Memory B cell (primary cell): ENCODE measurements around the gene CCT6A.
A peak's percentile ranks its signal among the peaks of the same experiment; 100 is the strongest.
"Not testable (repeated sequence)": the region's sequence is repeated elsewhere in the genome, so short reads cannot be mapped to it uniquely, and the experiment has no call there.

Source experiments
- ATAC-seq: fragments of 150-1000 bp; cut with Tn5 transposase; 2 replicates; pipeline ENCODE4 v1.10.0; 2021; ENCODE audit warnings: low read depth, mild to moderate bottlenecking, moderate library complexity
- DNase-seq, 2 donors: peaks; one replicate each; pipeline ENCODE4 v3.0.0; 2022; ENCODE audit warnings: low spot score in 2 of 2
- H3K27ac Mint-ChIP-seq: one replicate; pipeline ENCODE4 v1.8.0; 2022; ENCODE audit warnings: mild to moderate bottlenecking, moderate library complexity, mixed read lengths
- H3K27me3 Mint-ChIP-seq: one replicate; pipeline ENCODE4 v1.8.0; 2022; ENCODE audit warnings: mixed read lengths
- H3K36me3 Mint-ChIP-seq: one replicate; pipeline ENCODE4 v1.8.0; 2022; ENCODE audit warnings: mild to moderate bottlenecking, mixed read lengths
- H3K4me1 Mint-ChIP-seq: one replicate; pipeline ENCODE4 v1.8.0; 2022; ENCODE audit warnings: mixed read lengths
- H3K4me3 Mint-ChIP-seq: one replicate; pipeline ENCODE4 v1.8.0; 2022; ENCODE audit warnings: mild to moderate bottlenecking, moderate library complexity, mixed read lengths
- H3K9me3 Mint-ChIP-seq: one replicate; pipeline ENCODE4 v1.8.0; 2022; ENCODE audit warnings: mixed read lengths

Gene CCT6A

GRCh38 chr7:56074371-56074791 is 22.8 kb downstream of the CCT6A start:
- Mint-ChIP-seq H3K36me3 (peaks cover 18% of the 10 kb centered on the region), H3K27ac (no peak overlapping the region), H3K9me3 (no peaks in the 10 kb centered on the region), H3K4me3 (no peak overlapping the region), H3K4me1 (peaks cover 4% of the 10 kb centered on the region), H3K27me3 (no peaks in the 10 kb centered on the region)
- peak; percentile 75 for DNase-seq
- ATAC-seq, result peak; percentile 91

GRCh38 chr7:56077681-56078080 is 26.1 kb downstream of the CCT6A start:
- no peak overlapping the region for H3K4me3 Mint-ChIP-seq
- peaks cover 17% of the 10 kb centered on the region for H3K36me3 Mint-ChIP-seq
- H3K27ac Mint-ChIP-seq, result no peak overlapping the region

DNA sequence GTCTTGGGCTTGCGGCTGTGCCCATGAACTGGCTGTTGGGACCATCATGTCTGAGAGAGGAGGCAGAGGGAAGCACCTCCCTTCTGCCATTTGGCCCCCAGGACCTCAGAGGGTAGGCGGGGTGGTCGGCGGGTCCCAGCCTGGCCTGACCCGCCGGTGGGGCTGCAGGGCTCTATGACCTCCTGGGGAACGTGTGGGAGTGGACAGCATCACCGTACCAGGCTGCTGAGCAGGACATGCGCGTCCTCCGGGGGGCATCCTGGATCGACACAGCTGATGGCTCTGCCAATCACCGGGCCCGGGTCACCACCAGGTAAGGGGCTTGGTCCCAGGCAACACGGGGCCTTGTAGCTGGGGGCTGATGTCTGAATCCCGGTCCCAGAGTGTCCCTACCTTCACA is 26.6 kb downstream of the CCT6A start:
- DNase-seq (no peak), ATAC-seq (no peak)
- Mint-ChIP-seq H3K36me3 (peaks cover 15% of the 10 kb centered on the region), H3K27me3 (no peaks in the 10 kb centered on the region), H3K4me1 (peaks cover 4% of the 10 kb centered on the region), H3K27ac (peak overlapping the region; percentile 55), H3K9me3 (no peaks in the 10 kb centered on the region), H3K4me3 (no peak overlapping the region)

More at GRCh38 chr7:56077681-56078080, 26.1 kb downstream of the CCT6A start:
- ATAC-seq (no peak), DNase-seq (no peak)
- H3K4me1 Mint-ChIP-seq, result peaks cover 4% of the 10 kb centered on the region
- H3K9me3 Mint-ChIP-seq, result no peaks in the 10 kb centered on the region
- H3K27me3 Mint-ChIP-seq, result no peaks in the 10 kb centered on the region

DNA sequence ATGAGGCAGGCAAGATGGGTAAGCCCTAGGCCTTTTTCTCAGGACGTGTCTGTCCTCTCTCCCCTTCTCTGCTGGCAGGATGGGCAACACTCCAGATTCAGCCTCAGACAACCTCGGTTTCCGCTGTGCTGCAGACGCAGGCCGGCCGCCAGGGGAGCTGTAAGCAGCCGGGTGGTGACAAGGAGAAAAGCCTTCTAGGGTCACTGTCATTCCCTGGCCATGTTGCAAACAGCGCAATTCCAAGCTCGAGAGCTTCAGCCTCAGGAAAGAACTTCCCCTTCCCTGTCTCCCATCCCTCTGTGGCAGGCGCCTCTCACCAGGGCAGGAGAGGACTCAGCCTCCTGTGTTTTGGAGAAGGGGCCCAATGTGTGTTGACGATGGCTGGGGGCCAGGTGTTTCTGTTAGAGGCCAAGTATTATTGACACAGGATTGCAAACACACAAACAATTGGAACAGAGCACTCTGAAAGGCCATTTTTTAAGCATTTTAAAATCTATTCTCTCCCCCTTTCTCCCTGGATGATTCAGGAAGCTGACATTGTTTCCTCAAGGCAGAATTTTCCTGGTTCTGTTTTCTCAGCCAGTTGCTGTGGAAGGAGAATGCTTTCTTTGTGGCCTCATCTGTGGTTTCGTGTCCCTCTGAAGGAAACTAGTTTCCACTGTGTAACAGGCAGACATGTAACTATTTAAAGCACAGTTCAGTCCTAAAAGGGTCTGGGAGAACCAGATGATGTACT is 28.1 kb downstream of the CCT6A start:
- H3K27ac Mint-ChIP-seq, result no peak overlapping the region
- no peaks in the 10 kb centered on the region for H3K9me3 Mint-ChIP-seq
- no peaks in the 10 kb centered on the region for H3K4me1 Mint-ChIP-seq
- ATAC-seq, result no peak
- H3K27me3 Mint-ChIP-seq, result no peaks in the 10 kb centered on the region
- no peak overlapping the region for H3K4me3 Mint-ChIP-seq
- peaks cover 12% of the 10 kb centered on the region for H3K36me3 Mint-ChIP-seq
- DNase-seq, result no peak

DNA sequence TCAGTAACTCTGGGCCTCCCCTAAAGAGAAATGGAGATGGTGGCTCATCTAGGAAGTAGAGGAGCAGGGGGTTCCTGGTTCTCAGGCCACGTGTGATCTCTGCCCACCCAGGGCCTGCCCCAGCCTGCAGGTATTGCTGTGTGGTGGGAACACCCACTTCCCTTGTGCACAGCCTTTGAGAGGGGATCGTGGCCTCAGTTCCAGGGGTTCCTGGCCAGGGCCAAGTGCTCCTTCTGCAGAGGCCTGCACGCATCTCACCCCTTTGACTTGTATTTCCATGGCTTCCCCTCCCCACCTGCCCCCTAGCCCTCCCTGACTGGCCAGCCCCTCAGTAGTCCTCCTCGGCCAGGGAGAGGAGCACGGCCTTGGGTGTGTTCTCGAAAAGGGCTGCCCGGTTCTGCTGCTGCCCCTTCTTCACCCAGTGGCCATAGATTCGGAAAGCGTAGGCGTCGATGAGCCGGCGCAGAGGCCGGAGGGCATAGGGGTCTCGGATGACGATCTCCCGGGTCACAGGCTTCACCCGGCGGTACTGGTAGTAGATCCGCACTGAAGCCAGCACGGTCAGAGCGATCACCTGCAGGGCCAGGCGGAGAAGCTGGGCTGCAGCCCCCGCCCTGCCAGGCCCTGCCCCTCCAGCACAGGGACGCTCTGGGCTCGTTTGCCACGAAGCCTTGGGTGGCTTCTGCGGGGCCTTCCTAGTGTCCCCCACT is 29.3 kb downstream of the CCT6A start:
- ATAC-seq, H3K4me3 Mint-ChIP-seq, H3K9me3 Mint-ChIP-seq, H3K4me1 Mint-ChIP-seq, H3K27ac Mint-ChIP-seq, H3K36me3 Mint-ChIP-seq, DNase-seq, H3K27me3 Mint-ChIP-seq: not testable (repeated sequence)

- no peak overlapping the region for H3K27ac Mint-ChIP-seq
- H3K4me3 Mint-ChIP-seq, result no peak overlapping the region
- peaks cover 8% of the 10 kb centered on the region for H3K36me3 Mint-ChIP-seq
- H3K4me1 Mint-ChIP-seq, result no peaks in the 10 kb centered on the region
- DNase-seq (no peak), ATAC-seq (no peak)
- H3K27me3 Mint-ChIP-seq, result no peaks in the 10 kb centered on the region
- no peaks in the 10 kb centered on the region for H3K9me3 Mint-ChIP-seq
These were observed 30.2 kb downstream of the CCT6A start for GRCh38 chr7:56081626-56082340.

- ATAC-seq (no peak), DNase-seq (no peak)
- Mint-ChIP-seq H3K27ac (peak overlapping the region; percentile 20), H3K4me1 (no peaks in the 10 kb centered on the region), H3K27me3 (no peaks in the 10 kb centered on the region), H3K9me3 (no peaks in the 10 kb centered on the region), H3K4me3 (no peak overlapping the region), H3K36me3 (peaks cover 9% of the 10 kb centered on the region)
These were observed 31.7 kb downstream of the CCT6A start for GRCh38 chr7:56083150-56083785.

DNA sequence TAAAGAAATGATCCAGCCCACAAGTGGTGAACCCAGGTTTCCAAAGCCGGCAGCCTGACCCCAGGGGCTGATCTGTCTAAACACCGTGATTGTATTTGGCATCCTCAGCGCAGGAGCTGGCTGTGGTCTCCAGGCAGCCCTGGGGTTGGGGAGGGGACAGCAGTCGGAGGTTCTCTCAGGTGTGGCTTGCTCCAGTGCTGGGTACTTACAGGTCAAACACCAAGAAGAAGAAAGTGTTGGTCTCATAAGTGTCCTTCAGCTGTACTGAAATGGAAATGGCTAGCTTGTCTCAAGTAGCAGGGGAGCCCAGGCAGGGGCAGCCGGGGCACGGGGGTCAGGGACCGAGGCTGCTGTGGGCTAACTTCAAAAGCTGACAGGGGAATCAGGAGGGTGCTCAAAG is 35.2 kb downstream of the CCT6A start:
- H3K36me3 Mint-ChIP-seq, result peaks cover 5% of the 10 kb centered on the region
- no peaks in the 10 kb centered on the region for H3K9me3 Mint-ChIP-seq

DNA sequence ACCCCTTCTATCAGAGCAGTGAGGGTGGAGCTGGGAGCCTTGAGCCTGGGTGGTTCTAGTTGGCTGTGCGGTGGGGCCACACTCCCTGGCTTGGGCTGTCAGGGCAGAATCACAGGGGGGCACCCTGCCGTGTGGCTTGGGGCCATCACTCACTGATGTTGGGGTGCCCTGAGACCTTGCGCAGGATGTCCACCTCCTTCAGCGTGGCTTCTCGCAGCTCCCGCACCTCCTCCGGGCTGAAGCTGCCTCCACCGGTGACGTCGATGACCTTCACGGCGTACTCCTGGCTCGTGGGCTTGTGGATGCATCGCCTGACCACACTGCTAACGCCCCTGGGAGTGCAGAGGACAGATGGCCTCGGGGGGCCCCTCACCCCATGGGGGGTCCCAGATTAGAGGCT is 35.9 kb downstream of the CCT6A start:
- no peaks in the 10 kb centered on the region for H3K9me3 Mint-ChIP-seq
- no peak for ATAC-seq
- H3K27me3 Mint-ChIP-seq, result no peaks in the 10 kb centered on the region
- no peak overlapping the region for H3K27ac Mint-ChIP-seq
- peaks cover 1% of the 10 kb centered on the region for H3K36me3 Mint-ChIP-seq
- no peak for DNase-seq
- no peaks in the 10 kb centered on the region for H3K4me1 Mint-ChIP-seq
- H3K4me3 Mint-ChIP-seq, result no peak overlapping the region

More for the DNA sequence above, 35.2 kb downstream of the CCT6A start:
- ATAC-seq, result no peak
- no peak overlapping the region for H3K27ac Mint-ChIP-seq
- no peaks in the 10 kb centered on the region for H3K4me1 Mint-ChIP-seq
- no peak overlapping the region for H3K4me3 Mint-ChIP-seq
- H3K27me3 Mint-ChIP-seq, result no peaks in the 10 kb centered on the region
- DNase-seq, result no peak

GRCh38 chr7:56091591-56091990 is 40.0 kb downstream of the CCT6A start:
- Mint-ChIP-seq H3K9me3 (no peaks in the 10 kb centered on the region), H3K27me3 (no peaks in the 10 kb centered on the region), H3K27ac (no peak overlapping the region), H3K36me3 (peaks cover 4% of the 10 kb centered on the region), H3K4me1 (no peaks in the 10 kb centered on the region), H3K4me3 (no peak overlapping the region)
- ATAC-seq (no peak), DNase-seq (no peak)

GRCh38 chr7:56092388-56092787 is 40.8 kb downstream of the CCT6A start:
- H3K4me3 Mint-ChIP-seq, H3K27me3 Mint-ChIP-seq: not testable (repeated sequence)

GRCh38 chr7:56092789-56093531 is 41.4 kb downstream of the CCT6A start, which contains the start of gene PHKG1:
PHKG1 (minus strand) TSS chr7:56092952; CDS start chr7:56088941, 4,011 bp downstream.
- ATAC-seq, result no peak
- no peaks in the 10 kb centered on the region for H3K9me3 Mint-ChIP-seq
- DNase-seq, result no peak
- H3K36me3 Mint-ChIP-seq, result peaks cover 3% of the 10 kb centered on the region
- no peaks in the 10 kb centered on the region for H3K4me1 Mint-ChIP-seq
- H3K27ac Mint-ChIP-seq, result no peak within 1 kb of the TSS
- H3K27me3 Mint-ChIP-seq, result no peaks in the 10 kb centered on the region
- H3K4me3 Mint-ChIP-seq, result no peak within 1 kb of the TSS

More at GRCh38 chr7:56092388-56092787, 40.8 kb downstream of the CCT6A start:
- not testable (repeated sequence) for H3K36me3 Mint-ChIP-seq, H3K27ac Mint-ChIP-seq, ATAC-seq, H3K9me3 Mint-ChIP-seq, H3K4me1 Mint-ChIP-seq, DNase-seq

- no peak for ATAC-seq
- peaks cover 18% of the 10 kb centered on the region for H3K36me3 Mint-ChIP-seq
These were observed 46.1 kb downstream of the CCT6A start for GRCh38 chr7:56097700-56098099.

More at GRCh38 chr7:56097700-56098099, 46.1 kb downstream of the CCT6A start:
- no peak overlapping the region for H3K4me3 Mint-ChIP-seq
- H3K27me3 Mint-ChIP-seq, result no peaks in the 10 kb centered on the region
- H3K27ac Mint-ChIP-seq, result no peak overlapping the region
- H3K4me1 Mint-ChIP-seq, result peaks cover 3% of the 10 kb centered on the region
- H3K9me3 Mint-ChIP-seq, result no peaks in the 10 kb centered on the region
- DNase-seq, result no peak
